Omental fat pad (tissue), 4 donors: ENCODE data around the gene BGN. TPM values are rescaled to one million over a fixed set of nuclear protein-coding genes. Genes with fewer than 3 reads are reported as not detected.

ENCODE experiments used
- ATAC-seq: fragments of 150-250 bp; one replicate; pipeline ENCODE4 v1.9.1; 2016; ENCODE audit warnings: mild to moderate bottlenecking, moderate library complexity; ENCODE audit not compliant: low FRiP score
- DNase-seq: peaks from one replicate; pipeline ENCODE4 v3.0.0-alpha.2; 2019; ENCODE audit warnings: low spot score
- CTCF ChIP-seq, 3 donors: fragments of 450-650 bp; IDR thresholded peaks; one replicate each; pipeline ENCODE4 v1.5.1; 2016 to 2017; ENCODE audit warnings: antibody characterized with exemption in 3 of 3, mild to moderate bottlenecking in 3 of 3, moderate library complexity in 2 of 3
- total RNA-seq, 4 donors: library from RNA; depleted of rRNA; stranded (reverse); fragments of >200 nt; gene quantifications; one replicate each; pipeline ENCODE4 v1.1.0, GENCODE V29; 2016

BGN gene
- total RNA-seq, 4 donors from 2014 or later, result 14.9 to 40.2 (median 18.6) TPM

- TF ChIP-seq CTCF (IDR thresholded peaks at IDR 0.05), result no peak
- DNase-seq (no peak), ATAC-seq (no peak)
Measured at GRCh38 chrX:153502796-153503195, 8.0 kb downstream of the BGN start.

GRCh38 chrX:153504445-153505016, 9.8 kb downstream of the BGN start:
- TF ChIP-seq CTCF (IDR thresholded peaks at IDR 0.05), result no peak

GRCh38 chrX:153505361-153505760, 10.6 kb downstream of the BGN start:
- DNase-seq (no peak), ATAC-seq (no peak)
- TF ChIP-seq CTCF (IDR thresholded peaks at IDR 0.05), result no peak

More at GRCh38 chrX:153504445-153505016, 9.8 kb downstream of the BGN start:
- ATAC-seq (no peak), DNase-seq (no peak)

- DNase-seq (peak; percentile 83), ATAC-seq (peak; percentile 83)
- TF ChIP-seq CTCF (IDR thresholded peaks at IDR 0.05), result peak in 2 of 3 donors; percentile 66 to 73
Measured at GRCh38 chrX:153507484-153508178, 12.9 kb downstream of the BGN start.

GRCh38 chrX:153509592-153509991, 14.8 kb downstream of the BGN start:
- DNase-seq (no peak), ATAC-seq (no peak)
- no peak for TF ChIP-seq CTCF (IDR thresholded peaks at IDR 0.05)

GRCh38 chrX:153510383-153510782, 15.6 kb downstream of the BGN start:
- ATAC-seq (no peak), DNase-seq (no peak)
- TF ChIP-seq CTCF (IDR thresholded peaks at IDR 0.05), result no peak
